Inflammatory macrophage treated with lipopolysaccharide for 1 hour (primary cell): ENCODE measurements around the gene RIPK4.

Experiments used
- DNase-seq, 2 donors: peaks; one replicate each; pipeline ENCODE4 v3.0.0-alpha.2; 2020 to 2022

RIPK4 gene

DNA sequence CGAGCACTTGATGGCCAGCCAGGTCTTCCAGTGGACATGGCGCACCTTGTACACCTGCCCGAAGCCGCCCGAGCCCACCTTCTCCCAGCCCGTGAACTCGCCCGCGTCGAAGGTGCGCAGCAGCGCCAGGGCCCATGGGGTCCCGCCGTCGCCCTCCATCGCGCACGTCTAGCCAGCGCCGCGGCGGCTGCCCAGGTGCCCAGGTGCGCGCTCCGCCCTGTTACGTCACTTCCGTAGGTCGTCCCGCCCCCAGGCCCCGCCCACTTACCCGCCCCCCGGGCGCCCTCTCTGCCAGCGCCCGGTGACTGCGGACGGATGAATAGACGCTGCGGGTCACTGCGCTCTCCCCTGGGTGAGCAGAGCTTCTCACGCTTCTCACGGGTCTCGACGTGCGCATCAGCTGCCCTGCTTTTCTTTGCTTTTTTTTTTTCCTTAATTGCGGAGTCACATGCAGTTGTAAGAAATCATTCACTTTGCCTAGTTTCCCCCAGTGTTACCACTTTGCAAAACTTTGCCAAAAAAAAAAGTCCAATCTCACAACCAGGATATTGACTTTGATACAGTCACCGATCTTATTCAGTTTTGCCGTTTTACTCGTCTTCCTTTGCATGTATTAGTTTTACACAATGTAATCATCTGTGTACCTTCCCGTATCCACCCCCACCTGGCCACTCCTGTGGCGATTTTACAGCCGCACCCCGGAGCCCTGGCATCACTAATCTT is at the start of gene RIPK4:
Gene RIPK4, minus strand, starts transcription at position 170 of the 723 bp plus-strand sequence. Its CDS starts 11 bp downstream, at position 159.
- peak in 1 of 2 donors; percentile 2 for DNase-seq

DNA sequence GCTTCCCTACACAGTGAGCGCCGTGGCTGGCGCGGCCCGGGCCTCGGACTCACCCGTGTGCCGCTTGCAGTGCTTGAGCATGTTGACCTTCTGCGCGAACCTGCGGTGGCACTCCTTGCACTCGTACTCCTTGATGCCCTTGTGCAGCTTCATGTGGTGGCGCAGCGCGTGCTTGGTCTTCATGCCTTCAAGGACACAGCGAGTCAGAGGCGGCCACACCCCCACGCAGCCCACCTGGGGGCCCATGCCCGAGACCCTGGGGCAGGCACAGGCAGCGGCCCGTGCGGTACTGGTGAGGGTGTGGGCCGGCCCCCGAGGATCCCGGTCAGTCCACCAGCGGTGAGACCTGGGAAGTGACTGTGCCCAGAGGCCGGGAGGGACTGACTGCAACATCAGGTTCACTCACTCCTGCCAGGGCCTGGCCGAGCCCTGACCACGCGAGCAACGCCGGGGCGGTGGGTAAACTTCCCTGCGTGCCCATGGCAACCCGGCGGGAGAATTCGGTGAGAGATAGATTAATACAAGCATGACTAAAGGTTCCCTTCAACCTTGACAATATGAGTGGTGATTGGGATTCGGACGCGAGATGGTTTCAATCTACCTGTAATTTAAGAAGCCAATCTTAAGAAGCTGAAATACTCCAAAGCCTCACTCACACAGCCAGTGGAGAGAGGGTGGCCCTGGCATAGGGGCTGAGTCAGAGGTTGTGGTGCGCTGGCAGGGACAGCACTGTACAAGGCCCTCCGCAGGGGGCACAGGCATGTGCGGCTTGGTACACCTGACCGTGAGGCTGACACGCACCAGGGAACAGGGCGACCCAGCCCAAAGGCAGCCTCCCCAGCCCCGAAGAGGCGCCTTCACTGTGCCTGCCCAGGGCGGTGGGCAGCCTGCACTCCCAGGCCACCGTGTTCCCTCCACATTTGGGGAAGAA is 49.1 kb upstream of the RIPK4 start:
- DNase-seq: no peak

DNA sequence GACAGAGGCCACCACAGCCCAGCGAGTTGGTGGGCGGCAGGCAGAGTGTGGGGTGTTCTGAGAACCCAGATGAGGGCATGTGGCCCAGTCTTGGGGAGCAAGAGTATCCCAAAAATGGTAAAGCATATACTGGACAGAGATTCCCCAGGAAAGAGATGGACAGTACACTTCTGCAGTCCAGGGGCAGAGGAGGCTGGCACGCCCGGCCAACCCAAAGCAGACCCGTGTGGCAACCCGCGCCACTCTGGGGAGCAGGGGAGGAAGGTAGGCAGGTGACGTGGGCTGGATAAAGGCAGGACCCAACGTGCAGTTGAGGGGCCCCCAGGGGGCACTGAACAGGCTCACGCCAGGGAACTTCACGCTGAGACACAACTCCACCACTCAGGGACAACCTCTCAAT is 46.4 kb upstream of the RIPK4 start:
- no peak for DNase-seq

DNA sequence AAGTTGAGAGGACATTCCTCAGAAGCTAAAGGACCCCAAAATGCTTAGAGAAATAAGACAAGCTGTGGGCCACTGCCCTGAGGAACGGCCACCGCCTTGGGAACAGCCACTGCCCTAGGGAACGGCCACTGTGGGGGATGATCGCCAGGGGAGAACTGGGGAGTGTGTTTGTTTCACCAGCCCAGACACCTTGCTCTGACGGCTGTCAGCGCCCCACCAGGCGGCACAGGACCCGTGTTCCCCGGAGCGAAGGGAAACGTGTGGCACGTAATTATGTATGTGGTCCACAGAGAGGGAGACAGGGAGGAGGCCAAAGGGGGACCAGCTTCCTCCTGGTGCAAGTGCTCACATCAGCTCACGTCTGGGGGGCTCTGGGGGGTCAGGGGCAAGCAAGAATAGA is 45.8 kb upstream of the RIPK4 start:
- no peak for DNase-seq

DNA sequence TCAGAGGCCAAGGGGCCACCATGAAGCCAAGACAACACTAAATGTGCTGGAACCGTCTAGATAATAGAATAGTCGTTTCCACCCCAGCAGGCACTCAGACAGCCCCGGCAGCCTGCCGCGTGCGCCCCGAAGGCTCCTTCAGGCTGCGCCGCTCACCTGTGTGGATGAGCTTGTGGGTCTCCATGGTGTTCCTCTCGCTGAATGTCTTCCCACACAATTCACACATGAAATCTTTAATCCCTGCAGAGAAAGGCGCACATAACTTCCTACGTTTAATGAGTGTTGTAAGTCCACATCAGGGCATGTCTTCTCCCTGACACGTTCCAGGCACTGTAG is 43.7 kb upstream of the RIPK4 start:
- no peak for DNase-seq

DNA sequence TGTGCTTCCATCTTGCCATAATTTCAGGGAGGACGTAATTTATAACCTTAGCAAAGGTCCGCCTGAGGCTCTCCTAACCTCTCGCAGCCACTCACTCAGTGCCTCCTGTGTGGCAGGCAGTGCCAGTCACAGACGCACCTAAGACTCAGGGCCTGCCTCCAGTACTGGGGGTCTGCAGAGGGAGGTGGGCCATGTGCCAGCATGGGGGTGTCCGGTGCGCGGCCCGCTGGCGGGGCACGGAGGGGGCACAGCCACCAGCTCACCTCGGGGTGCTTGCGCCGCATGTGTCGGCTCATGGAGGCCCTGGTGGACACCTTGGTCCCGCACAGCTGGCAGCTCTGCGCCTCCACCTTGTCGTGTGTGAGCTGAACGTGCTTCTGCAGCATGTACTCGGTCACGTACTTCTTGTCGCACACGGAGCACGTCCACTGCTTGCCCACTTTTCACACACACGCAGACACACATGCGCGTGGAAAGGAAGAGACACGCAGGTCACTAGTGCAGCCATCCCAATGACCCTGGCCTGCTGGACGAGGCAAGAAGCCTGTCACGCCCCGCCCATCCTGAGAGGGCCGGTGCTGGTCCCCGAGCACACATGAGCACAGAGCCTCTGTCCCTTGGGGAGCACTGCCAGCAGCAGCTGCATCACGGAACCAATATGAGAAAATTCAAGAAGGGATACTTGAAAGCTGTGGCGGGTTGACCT is 43.2 kb upstream of the RIPK4 start:
- DNase-seq: no peak

DNA sequence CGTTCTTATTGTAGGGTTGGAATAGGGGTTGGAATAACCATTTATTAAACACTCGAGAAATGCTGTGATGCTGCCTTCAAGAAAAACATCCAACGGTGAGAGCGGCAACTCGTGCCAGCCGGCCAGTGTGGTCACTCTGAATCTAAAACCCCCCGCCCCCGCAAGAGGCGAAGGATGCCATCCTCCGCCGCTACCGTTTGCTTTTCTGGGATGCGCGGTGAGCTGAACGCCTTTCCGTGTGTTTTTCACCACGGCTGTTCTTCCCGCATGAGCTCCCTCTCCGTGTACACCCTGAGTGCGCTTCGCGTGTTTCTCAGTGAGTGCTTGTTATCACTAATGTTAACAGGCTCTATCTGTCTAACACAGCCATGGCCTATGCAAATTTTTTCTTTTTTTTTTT is 42.0 kb upstream of the RIPK4 start:
- no peak for DNase-seq

DNA sequence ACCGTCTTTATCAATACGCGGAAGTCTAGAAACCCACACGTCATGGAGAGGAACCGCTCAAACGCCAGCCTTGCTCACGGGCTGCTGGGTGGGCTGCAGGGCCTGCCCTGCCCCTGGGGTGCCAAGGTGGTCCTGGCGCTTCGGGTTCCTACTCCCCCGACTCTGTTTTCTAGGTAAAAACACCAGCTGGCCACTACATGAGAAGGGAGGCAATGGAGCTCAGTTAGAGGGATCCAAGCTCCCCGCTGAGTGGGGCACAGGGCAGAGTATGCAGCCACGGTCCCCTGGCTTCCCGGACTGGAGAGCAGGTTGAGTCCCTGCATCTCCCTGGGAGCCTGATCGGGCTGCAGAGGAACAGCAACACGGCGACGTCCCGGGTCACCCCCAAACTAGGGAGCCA is 41.2 kb upstream of the RIPK4 start:
- DNase-seq: no peak

DNA sequence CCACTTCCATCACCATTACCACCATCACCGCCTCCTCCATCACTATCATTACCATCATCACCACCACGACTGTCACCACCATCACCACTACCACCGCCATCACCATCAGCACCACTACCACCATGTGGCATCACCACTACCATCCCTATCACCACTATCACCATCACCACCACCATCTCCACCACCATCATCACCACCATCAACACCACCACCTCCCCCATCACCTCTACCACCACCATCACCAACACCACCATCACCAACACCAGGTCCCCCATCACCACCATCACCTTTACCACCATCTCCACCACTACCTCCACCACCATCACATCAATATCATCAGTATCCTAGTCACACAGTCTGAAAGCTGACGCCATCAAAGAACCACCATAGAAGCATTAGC is 39.9 kb upstream of the RIPK4 start:
- DNase-seq: no peak

DNA sequence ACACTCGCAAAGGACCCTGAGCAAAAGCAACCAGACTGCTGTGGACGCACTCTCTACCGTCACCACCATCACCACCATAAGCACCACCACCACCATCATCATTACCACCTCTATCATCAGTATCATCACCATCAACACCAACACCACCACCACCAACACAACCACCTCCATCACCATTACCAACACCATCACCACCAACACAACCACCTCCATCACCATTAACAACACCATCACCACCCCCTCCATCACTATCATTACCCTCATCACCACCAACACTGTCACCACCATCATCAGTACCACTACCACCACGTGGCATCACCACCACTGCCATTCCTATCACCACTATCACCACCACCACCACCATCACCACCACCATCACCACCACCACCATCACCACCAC is 38.8 kb upstream of the RIPK4 start:
- no peak for DNase-seq

DNA sequence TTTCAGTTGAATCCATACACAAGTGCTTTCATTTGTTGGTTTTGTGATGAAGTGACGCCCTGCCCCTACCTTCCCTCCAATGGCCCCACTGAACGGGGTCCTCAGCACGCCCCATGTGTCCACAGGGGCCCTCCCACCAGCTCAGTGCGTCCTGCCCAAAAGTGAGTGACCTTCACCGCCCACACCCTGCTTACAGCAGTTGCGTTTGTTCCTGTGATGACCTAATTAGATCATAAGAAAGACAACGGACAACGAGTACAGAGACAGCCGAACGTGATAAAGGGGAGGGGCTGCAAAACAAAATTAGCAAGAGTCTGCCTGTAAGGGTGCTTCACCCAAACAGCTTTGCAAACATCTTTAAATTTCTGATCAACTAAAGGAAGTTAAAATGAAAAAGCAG is 38.2 kb upstream of the RIPK4 start:
- peak in 1 of 2 donors; percentile 3 for DNase-seq

DNA sequence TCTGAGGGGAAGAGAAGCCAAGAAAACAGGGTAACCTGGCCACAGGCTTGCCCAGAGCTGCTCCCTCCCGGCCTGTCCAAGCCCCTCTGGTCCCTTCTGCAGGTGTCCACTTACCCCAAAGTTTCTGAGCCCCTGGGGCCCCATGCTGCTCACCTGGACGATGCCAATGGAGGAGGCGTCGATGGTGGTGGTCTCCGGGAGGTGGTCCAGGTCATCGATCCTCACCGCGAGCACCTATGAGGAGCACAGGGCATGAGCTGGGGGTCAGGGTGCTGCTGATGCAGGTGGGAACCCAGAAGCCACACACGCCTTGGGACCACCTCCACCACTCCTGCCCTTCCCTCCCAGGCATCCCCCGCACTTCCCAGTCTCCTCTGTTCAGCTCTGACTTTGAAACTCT is 37.5 kb upstream of the RIPK4 start:
- no peak for DNase-seq

DNA sequence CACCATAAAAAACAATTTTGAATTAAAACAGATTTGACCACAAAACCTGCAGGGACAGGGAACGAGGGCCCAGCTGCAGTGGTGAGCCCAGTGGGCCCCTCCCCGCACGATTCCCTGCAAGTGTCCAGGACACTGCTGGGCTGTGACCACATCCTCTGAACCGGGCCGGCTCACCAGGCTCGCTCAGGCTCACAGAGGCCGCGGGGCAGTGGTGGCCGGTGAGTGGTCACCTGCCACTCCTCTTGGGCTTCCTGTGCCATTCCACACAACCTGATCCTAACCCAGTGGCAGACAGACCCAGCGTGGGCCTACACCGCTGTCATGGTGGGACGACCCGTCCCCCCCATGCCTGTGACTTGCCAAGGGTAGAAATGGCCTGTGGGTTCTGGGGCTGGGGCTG is 36.5 kb upstream of the RIPK4 start:
- DNase-seq: no peak

DNA sequence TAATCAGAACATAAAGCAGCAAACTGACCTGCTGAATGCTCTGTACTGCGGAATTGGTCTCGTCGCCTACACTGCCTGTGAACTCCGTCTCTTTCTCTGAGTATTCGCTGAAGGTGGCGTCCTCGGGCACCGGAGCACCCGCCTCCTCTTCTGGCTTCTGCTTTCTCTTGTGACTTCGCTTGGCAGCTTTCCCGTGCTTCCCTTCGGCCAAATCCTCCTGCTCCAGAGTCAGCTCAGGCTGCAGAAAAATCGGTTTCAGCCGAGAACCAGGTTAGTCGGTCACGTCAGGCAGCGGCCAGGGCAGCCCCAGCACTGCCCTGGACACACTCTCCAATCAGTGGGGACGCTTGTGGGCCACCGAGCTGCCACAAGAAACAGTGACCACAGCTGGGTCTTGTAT is 35.8 kb upstream of the RIPK4 start:
- DNase-seq: peak in 1 of 2 donors; percentile 13

DNA sequence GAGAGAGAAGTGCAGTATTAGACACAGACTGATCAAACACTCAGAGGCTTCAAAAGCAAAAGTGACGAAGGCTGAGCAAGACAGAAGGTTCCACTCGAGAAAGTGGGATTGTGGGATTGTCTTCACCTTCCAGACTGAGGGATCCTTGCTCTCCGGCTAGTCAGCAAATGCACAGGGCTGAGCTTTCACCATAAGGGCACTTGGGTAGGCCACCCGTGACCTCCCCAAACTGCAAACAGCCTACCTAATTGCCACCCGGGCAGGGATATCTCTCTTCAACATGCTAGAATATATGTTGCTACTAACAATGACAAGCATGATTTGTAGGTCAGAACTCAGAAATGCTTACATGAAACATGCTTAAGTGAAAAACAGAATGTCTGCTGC is 35.3 kb upstream of the RIPK4 start:
- DNase-seq: no peak

DNA sequence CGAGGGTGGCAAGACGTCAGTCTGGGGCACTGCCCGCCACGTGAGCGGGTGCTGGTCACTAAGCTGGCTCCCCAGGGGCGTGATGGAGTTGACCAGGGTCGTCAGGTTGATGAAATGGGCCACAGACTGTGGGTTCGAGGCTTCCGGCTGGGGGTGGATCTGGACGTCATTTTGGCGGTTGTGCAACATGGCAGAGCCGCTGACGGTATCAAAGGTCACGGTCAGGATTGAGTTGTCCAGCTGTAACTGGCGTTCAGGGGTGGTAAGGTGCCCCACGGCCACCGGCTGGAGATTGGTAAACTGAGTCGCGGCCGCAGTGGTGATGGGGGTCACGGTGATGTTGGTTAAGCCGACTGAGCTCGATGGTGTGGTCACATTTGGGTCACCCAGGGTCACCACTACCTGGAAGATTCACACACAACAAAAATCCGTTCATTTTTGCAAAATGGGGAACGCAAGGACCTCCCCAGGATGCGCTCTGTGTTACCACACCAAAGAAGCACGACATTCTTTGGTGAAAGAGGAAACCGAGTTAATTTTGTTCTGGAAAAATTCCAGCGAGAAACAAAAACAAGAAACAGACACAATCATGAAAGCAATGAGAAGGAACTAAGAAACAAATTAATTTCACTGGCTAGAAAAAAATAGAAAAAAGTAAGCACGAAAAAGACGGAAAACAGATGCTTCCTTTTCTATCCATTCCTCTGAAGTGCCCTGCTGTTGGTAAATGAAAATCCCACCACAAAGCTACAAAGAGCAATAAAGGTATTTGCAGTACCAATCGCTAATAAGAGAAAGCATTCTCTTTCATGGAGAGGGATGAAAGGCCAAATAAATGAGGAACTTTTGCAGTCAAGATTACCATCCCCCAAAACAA is 34.7 kb upstream of the RIPK4 start:
- DNase-seq: peak in 1 of 2 donors; percentile 4

DNA sequence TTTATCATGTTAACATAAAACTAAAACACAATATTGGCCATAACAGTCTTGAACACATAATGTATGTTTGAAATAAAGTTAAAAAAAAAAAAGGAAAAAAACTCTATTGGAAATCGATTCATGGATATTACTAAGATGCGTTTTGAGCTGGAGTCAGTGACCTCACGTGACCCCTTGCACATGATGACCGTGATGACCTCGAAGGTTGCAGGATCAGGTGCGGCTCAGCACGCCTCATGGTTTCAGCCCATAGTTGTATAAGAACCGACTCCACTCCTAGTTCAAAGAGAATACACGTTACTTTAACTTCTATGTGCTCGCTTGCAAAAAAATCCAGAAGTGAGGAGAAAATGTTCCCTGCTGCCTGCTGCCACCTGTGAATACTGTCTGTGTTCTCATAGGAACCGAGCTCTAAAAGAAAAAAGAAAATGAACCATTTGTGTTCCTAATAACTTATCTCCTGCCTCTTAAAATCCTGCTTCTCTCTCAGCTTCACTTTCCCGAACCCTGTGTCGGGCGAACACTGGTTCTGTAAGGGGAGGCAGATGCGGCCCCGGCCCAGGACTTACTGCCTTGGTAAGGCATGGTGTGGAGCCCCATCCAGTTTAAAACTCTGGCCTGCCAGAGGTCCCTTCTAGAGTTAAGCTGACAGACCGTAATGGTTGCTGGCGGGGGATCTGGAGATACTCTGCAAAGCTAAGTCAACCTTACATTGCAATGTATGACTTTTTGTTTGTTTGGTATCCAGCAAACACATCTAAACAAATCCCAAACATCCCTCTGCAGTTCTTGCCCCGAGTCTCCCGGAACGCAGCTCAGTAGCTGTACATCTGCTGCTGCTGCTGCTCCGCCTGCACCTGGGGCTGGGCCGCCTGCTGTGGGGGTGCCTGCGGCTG is 33.8 kb upstream of the RIPK4 start:
- no peak for DNase-seq

DNA sequence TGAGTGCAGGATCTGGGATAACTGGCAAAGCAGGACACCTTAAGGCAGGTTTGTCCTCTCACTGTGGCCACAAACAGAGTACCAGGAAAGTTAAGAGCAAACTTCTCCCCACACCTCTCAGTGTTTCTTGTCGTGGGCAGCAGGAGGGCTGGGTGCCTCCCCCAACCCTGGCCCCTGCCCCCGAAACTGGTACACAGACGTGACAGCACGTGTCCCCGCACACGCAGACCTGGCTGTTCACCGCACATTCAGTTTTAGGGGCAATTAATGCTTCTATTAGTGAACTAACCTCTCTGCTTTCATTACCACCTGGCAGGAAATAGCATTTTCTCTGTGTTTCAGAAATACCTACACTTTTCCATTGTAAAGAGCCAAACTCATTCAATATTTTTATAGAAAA is 32.9 kb upstream of the RIPK4 start:
- no peak for DNase-seq

DNA sequence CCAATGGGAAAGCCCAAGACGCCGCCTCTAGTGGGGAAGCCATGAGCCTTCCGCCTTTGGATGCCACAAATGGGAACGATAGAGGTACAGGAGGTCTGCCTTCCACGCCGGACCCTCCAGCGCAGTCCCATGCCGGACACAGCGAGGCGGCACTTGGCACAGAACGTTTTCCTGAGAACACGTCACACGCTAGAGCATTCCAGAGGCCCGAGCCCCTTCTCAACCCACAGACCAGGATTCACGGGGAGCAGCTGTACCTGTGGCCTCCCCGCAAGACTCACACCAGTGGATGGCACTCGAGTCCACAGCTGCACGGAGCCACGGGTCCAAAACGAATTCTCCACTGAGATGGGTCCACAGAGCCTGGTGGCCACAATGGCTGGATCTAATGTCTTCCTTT is 31.5 kb upstream of the RIPK4 start:
- no peak for DNase-seq

DNA sequence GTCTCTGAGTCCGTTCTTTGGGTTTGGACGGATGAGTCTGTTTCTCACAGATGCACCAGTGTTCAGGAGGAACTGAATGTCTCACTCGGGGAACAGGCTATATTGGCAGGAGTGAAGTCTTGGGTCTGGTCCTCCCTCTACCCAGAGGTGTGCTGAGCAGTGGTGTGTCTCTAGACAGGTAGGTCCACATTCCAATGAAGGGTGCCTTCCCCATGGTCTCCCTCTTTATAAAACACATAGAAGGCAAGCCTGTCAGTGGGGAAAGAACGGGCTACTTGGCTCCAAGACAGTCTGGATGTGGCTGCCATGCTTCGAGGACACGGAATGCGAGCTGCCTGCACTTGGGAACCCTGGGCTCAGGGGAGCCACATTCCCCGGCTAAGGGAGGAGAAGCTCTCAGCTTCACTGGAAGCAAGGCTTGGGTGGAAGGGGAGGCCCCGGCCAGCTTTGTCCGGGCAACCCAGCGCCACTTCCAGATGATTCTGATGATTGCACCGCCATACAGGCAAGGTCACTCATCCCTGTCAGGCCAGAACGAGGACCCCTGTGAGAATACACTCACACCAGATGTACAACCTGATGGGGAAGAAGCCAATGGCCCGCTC is 29.7 kb upstream of the RIPK4 start:
- DNase-seq: no peak

DNA sequence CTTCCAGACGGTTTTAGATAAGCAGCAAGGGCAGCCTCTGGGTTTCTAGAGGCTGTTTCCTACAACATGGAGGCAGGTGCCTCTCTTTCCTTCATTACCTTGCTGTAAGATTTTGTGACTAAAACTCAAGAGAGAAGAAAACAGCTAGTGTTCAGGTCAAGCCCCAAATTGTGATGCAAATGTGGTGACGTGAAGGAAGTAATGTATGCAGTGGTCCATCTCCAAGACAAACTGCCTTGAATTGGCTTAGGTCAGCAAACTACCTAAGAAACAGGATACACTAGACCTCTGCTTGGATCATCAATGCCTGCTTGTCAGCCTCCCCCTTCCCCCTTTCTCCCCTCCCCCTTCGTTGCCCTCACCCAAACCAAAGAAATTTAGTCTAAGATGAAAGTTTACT is 28.9 kb upstream of the RIPK4 start:
- DNase-seq: no peak
